Activated CD4-positive, CD25-positive, alpha-beta regulatory T cell (primary cell): ENCODE measurements around the gene GUCD1.

Experiments used
- DNase-seq, 4 experiments: peaks; one replicate each; lab custom pipeline; 2025; lab: John Stamatoyannopoulos, UW

The GUCD1 gene

DNA sequence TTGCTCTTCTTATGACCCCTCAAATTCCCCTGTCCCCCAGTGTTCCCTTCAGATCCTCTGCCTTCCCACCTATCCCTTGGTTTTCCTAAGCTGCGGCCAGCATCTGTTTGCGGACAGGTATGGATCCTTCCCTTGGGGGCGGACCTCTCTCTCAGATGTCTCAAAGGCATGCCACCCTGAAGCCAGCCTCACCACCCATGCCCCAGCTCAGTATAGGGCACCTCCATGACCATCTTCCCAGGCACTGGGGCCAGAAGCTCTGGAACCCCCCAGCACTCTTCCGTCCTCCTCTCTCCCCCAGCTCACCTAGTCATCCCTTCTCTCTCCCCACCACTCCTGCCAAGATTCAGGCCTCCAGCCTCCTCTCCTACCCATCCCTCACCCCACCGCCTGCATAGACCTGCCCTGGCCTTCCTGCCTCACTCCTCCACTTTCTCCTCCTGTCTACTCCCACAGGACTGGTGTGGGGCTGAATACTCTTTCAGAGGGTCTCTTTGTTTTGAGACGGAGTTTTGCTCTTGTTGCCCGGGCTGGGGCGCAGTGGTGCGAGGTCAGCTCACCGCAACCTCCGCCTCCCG lies 35.7 kb upstream of the GUCD1 start:
- DNase-seq = no peak

DNA sequence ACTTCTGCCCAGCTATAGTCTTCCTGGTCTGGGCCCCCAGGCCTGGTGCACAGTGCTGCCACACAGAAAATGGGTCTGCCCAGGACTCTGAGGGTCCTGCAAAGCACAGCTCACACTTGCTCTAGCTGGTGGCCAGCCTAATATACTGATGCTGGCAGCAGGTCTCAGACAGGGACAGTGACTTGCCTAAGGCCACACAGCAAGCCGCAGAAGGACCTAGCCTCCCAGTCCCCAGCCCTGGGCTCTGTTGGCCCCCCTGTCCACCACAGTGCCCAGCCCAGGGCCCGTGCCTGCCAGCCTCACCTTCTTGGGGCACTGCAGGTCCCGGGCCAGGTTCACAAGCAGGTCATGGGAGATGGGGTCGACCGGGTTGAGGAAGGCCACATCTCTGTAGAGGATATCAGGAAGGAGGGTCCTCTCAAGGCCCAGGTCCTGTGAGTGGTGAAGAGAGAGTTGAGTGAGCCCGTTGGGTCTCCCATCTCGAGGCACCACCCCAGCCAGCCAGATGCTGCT lies 34.6 kb upstream of the GUCD1 start:
- DNase-seq = no peak

- no peak for DNase-seq
Measured at GRCh38 chr22:24588757-24589481, 34.0 kb upstream of the GUCD1 start.

DNA sequence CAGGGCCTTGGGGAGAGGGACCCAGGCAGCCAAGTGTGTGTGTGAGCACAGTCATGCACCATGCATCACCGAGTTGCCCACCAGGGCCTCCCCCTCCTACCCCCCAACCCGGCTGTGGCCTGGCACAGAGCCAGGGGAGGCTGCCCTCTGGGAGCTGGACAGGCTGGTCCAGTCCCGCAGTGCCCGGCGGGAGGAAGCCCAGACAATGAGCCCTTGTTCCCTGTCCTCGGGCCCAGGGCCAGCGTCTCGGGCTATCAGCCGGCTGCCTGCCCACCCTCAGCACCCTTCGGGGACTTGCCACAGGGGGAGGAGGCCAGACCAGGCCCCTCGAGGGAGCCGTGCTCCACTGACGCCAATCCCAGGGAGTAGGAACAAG lies 33.4 kb upstream of the GUCD1 start:
- DNase-seq = no peak

- DNase-seq = no peak
Measured at GRCh38 chr22:24587948-24588347, 33.0 kb upstream of the GUCD1 start.

GRCh38 chr22:24587251-24587650 lies 32.3 kb upstream of the GUCD1 start:
- DNase-seq = no peak

- DNase-seq = no peak
Measured at GRCh38 chr22:24585927-24586546, 31.1 kb upstream of the GUCD1 start.

GRCh38 chr22:24585461-24585860 lies 30.5 kb upstream of the GUCD1 start:
- no peak for DNase-seq

DNA sequence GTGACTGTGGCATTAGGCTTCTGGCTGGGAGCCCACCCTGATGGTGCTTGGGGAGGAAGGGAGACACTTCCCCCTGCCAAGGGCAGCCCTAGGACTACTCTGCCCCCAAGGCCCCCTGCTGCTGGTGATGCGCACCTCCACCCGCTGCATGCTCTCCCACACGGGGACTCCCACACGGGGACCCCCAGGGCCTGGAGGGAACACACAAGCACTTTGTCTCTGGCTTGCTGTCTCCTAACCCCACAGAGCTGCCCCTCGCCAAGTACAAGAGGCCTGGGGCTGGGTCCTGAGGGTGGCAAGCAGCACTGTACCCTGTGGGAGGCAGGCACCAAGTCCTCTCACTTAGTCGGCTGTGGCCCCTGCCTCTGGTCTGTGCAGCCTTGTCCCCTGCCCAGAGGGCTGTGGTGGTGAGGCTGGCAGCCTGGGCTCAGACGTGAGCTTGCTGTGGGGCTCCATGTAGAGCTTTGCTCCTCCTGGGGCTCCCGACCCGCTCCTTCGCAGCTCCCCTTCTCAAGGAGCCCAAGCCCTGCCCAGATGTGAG lies 30.0 kb upstream of the GUCD1 start:
- no peak for DNase-seq

DNA sequence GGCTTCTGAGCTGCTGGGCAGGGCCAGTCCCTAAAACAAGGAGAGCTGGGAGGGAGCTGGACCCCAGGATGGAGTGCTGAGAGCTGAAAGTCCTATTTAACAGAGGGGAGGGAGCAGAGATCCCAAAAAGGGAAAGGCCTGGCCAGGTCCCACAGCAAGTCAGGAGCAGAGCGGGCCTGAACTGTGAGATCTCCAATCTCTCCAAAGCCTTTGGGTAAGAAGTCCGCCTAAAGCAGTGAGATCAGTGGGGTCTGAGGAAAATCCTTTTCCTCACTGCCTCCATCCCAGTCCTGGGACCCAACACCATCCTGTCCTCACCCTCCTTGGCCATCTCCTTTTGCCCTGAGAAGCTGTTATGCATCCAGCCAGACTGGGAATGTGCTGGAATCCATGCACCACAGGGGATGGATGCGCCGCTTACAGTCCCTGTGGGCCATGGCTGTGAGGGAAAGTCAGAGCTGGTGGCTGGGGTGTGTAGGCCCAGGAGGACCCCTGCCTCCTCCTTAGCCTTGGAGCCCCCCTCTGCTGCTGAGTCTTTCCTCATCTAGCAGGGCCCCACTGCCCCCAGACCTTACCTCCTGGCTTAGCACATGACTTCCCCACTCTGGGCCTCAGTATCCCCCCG lies 29.3 kb upstream of the GUCD1 start:
- DNase-seq = no peak

DNA sequence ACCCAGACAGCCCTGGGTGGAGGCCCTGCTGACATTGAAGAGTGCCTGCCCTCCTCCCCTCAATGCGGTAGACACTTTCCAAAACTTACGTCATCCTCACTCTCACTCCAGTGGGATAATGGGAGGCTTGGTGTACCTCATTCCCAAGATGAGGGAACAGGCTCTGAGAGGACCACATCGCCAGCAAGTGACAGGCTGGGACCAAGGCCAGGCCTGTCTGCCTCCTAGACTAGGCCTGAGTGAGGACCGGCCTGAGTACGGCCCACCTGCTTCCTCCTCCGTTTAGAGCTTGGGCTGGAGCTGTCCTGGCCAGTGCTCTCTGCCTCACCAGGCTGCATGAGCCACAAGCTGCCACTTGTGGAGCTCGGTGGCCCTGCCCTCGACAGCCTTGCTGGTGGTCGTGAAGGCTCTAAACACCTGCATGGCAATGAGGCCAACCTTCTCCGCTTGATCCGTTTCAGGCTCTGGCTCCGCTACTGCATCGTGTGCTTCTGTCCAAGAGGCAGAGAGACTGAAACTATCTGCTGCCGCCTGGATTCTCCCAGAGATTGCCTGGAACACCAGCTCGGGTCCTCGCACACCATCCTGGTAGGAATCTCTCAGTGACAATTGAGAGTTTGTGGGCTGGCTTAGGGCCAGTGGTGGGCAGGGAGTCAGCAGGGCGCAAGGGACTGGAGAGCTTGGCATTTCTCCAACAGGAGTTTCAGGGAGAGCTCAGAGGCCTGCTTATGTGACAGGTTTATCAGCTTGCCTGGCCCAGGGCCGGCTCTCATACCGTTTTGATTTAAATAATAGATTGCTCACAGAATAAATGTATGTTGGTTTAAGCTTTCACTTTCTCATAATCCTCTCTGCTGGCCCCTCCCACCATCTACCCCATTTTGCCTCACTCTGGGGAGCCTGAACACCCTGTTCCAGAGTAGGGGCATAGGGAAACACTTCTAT lies 28.6 kb upstream of the GUCD1 start:
- DNase-seq = no peak

DNA sequence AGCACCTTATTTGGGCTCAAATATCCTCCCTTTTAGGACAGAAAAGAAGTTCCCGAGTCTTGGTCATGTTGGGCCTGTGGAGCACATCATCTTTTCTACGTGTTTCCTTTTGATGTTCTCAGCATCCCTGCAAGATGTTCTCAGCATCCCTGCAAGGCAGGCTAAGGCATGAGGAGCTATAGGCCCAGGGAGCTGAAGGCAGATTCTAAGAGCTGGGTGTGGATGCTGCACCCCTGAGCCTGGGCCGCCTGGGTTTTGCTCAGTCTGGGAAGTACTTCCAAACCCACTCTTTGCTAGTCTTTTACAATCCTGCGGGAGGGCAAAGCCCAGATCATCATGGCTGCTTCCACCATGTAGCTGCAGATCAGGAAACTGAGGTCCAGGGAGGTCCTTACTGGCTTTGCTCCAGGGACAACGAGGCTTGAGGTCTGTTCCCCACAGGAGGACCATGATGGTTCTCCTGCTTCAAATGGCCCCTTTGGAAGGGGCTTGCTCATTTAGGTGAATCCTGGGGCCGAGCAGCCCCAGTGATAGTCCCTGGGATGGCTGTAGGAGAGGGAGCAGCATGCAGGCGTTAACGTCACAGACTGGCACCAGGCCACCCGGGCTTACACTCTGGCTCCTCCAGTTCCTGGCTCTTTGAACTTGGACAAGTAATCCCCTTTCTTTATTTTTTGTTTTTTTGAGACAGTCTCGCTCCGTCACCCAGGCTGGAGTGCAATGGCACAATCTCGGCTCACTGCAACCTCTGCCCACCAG lies 27.3 kb upstream of the GUCD1 start:
- no peak for DNase-seq

DNA sequence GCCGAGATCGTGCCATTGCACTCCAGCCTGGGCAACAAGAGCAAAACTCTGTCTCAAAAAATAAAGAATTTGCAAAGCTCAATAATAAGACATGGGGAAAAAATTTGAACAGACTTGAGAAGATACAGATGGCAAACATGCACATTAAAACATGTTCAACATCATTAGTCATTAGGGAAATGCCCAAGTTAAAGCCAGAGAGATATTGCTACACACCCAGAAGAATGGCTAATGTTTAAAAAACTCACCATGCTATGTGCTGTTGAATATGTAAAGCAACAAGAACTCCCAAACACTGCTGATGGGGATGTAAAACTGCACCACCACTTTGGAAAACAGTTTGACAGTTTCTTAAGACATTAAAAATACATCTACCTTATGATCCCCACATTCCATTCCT lies 25.3 kb upstream of the GUCD1 start:
- DNase-seq = no peak

DNA sequence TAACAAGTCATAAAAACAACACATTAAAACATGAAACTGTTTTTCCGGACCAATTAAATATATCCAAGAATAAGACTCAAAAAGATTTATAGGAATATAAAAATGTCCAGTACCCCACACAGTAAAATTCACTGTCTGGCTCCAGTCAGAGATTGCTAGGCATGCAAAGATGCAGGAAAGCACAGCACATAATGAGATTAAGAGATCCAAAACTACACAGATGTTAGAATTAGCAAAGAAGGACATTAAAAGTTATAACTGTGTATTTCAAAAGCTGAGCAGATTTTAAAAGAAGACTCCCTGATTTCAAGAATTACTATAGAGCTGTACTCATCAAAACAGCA lies 24.3 kb upstream of the GUCD1 start:
- DNase-seq = no peak

DNA sequence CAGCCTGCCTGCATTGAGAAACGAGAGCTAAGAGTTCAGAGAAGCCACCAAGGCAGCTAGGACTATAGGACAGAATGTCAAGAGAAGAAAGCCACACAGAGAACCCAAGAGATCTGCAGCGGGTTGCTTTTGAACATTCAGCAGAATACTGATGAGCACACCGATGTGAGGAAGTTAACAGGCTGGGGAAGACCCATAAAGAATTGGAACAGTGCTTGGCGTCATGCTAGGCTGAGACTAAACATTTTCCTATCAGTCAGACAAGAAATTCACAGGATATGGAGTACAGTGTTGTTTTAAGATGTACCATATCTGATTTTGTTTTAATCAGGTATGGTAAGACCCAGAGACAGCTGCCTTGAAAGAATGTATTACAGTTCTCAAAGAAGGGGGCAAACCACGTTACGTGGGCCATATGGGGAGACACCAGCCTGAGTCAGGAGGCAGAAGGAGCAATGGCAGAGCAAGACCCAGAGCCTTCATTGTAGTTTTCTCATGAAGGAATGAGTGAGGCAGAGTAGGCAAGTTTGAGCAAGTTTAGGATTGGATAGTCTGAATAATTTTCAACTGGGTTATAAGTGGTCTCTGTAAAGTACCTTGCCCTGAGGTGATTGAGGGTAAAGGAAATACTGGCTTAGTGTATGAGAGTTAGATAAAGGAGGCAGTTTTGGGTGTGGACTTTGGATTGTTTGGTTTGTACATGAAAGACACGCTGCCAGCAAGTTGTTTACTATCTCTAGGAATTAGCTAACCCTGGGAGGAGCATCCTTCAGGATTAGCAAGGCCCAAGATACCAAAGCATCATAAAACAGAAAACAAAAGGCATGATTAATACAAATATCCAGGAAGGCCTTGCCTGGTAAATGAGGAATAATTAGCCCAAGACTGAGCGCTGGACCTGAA lies 23.7 kb upstream of the GUCD1 start:
- no peak for DNase-seq

DNA sequence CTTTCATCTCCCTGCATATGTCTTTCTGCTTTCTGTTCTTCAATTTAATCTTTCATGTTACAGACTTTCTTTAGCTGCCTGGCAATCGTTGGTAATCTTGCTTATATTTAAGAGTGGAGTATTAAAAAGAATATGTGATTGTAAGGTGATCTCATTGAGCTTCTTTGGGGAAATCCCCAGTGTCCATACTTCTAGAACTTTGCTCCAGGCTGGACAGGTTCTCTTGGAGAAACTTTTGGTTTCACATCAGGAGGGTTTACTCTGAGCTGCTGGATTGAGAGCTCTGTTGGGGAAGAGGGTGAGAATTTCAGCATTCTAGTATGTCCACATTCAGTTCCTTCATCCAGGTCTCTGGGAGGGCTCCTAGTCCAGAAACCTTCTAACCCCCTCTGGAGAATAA lies 21.8 kb upstream of the GUCD1 start:
- DNase-seq = no peak

GRCh38 chr22:24571266-24571665 lies 16.3 kb upstream of the GUCD1 start:
- no peak for DNase-seq

GRCh38 chr22:24567668-24568067 lies 12.7 kb upstream of the GUCD1 start:
- no peak for DNase-seq

- no peak for DNase-seq
Measured at GRCh38 chr22:24566899-24567511, 12.1 kb upstream of the GUCD1 start.
